AG09309 (cell line): ENCODE data around the gene SLC47A1.

Source experiments
- DNase-seq: peaks from one replicate; pipeline ENCODE4 v3.0.0-alpha.2; 2010; ENCODE audit warnings: low read depth
- H3K4me3 ChIP-seq: 2 replicates; pipeline ENCODE4 v1.5.1; 2011; ENCODE audit warnings: mild to moderate bottlenecking, low read depth, low read length, moderate library complexity; ENCODE audit not compliant: control insufficient read depth
- CTCF ChIP-seq: IDR thresholded peaks from 2 replicates; pipeline ENCODE4 v1.5.1; 2011; ENCODE audit warnings: mild to moderate bottlenecking, low read depth, low read length, inconsistent platforms; ENCODE audit not compliant: insufficient read depth, control insufficient read depth; ENCODE audit errors: missing control alignments

Gene SLC47A1

GRCh38 chr17:19546289-19547065 lies 12.8 kb downstream of the SLC47A1 start:
- DNase-seq, result no peak
- H3K4me3 ChIP-seq, result no peak overlapping the region
- no peak for TF ChIP-seq CTCF

- DNase-seq, result no peak
- H3K4me3 ChIP-seq, result no peak overlapping the region
- TF ChIP-seq CTCF, result no peak
Measured at GRCh38 chr17:19549746-19550623, 16.3 kb downstream of the SLC47A1 start.

- H3K4me3 ChIP-seq, result no peak overlapping the region
- no peak for DNase-seq
- TF ChIP-seq CTCF, result no peak
Measured at GRCh38 chr17:19551165-19551564, 17.5 kb downstream of the SLC47A1 start.

GRCh38 chr17:19551591-19552148 lies 18.0 kb downstream of the SLC47A1 start:
- DNase-seq, result no peak
- no peak for TF ChIP-seq CTCF
- no peak overlapping the region for H3K4me3 ChIP-seq

- no peak for TF ChIP-seq CTCF
- no peak for DNase-seq
- no peak overlapping the region for H3K4me3 ChIP-seq
Measured at GRCh38 chr17:19553036-19553435, 19.4 kb downstream of the SLC47A1 start.

GRCh38 chr17:19554393-19554792 lies 20.7 kb downstream of the SLC47A1 start:
- no peak for DNase-seq

More at GRCh38 chr17:19554393-19554792, 20.7 kb downstream of the SLC47A1 start:
- no peak overlapping the region for H3K4me3 ChIP-seq
- TF ChIP-seq CTCF, result no peak
